Left cardiac atrium (tissue), 4 donors: Measurements from ENCODE around the gene IL17RB. TPM values are rescaled to one million over a fixed set of nuclear protein-coding genes. Genes with fewer than 3 reads are reported as not detected.
A peak's percentile ranks its signal among the peaks of the same experiment; 100 is the strongest.

Experiments
- ATAC-seq, 2 donors: fragments of 200-7000 bp; cut with Tn5 transposase; one replicate each; pipeline ENCODE4 v1.9.1; 2020; ENCODE audit warnings: mild to moderate bottlenecking in 2 of 2, moderate library complexity in 2 of 2
- DNase-seq: peaks from one replicate; pipeline ENCODE4 v3.0.0-alpha.2; 2020
- intact Hi-C, 2 donors: fragments of 100-400 bp; cut with DNase I; formaldehyde crosslinking; loops; one replicate each; pipeline versions ENCODE4 v1.14.1 to v1.15.1; 2022 to 2023
- total RNA-seq, 2 donors: library from RNA; stranded (reverse); fragmentation: NEBNext Ultra II Directional; extraction: Animal tissue kit (Norgen Biotek cat#: 25700); gene quantifications; one replicate each; pipeline ENCODE4 v1.2.1, GENCODE V29; 2021
- donor health status: DM: no; HTN: yes; CAD: no.
- donor health status: DM: no; HTN: yes; CAD: no; lungs with severe emphysema.
- donor health status: DM: yes; HTN: yes; CAD: no.
- donor health status: Dilated cardiomyopathy.

Gene IL17RB
- total RNA-seq, 2 donors from 2014 or later: 1.6 to 2.6 TPM

- no peak for DNase-seq
- intact Hi-C loops: no loop called here
Measured at GRCh38 chr3:53809764-53810400, 36.5 kb upstream of the IL17RB start.

GRCh38 chr3:53811143-53811927, 35.0 kb upstream of the IL17RB start:
- no peak for ATAC-seq
- intact Hi-C loops: no loop called here
- no peak for DNase-seq

More at GRCh38 chr3:53809764-53810400, 36.5 kb upstream of the IL17RB start:
- no peak for ATAC-seq

DNA sequence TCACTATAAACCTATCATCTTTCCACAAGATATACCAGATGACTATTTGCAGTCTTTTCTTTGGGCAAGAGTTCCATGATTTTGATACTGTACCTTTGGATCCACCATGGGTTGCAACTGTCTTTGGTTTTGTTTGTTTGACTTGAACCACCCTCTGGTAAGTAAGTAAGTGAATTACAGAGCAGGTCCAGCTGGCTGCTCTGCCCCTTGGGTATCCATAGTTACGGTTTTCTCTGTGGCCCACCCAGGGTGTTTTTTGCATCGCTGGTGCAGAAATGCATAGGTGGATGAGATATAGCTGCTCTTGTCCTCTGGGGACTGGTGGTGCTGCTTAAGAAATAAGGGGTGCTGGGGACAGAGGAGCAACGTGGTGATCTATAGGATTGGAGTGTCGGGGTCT, 33.9 kb upstream of the IL17RB start:
- no peak for DNase-seq
- ATAC-seq: no peak
- intact Hi-C loops: no loop called here

DNA sequence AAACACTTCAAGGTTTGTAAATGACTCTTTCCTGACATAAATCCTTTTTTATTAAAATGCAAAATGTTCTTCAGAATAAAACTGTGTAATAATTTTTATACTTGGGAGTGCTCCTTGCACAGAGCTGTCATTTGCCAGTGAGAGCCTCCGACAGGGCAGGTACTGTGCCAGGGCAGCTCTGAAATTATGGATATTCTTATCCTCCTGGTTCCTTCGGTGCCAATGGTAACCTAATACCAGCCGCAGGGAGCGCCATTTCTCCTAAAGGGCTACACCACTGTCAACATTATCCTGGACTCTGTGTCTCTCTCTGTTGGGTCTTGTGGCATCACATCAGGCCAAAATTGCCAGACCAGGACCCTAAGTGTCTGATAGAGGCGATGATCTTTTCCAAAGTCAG, 33.1 kb upstream of the IL17RB start:
- DNase-seq: no peak
- intact Hi-C loops: no loop called here
- no peak for ATAC-seq

GRCh38 chr3:53813876-53814275, 32.5 kb upstream of the IL17RB start:
- DNase-seq (no peak), ATAC-seq (no peak)
- intact Hi-C loops: no loop called here

DNA sequence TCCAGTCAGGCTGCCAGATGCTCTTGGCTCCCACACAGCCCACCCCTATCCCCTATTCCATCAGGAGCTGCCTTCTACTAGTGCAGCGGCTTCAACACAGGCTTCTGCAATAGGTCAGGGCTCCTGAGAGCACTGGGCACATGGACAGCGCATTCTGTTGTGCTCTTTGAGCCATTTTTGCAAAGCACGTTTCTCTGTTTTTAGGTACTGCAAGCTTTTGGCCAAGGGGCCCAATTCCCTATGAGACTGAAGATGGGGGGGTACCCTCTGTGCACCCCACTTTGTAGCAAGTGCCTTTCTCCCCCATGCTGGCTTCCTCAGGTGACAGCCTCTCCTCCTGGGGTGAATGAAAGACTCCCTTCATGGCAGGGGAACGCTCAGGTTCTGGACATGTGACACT, 31.3 kb upstream of the IL17RB start:
- ATAC-seq (no peak), DNase-seq (no peak)
- intact Hi-C loops: no loop called here

DNA sequence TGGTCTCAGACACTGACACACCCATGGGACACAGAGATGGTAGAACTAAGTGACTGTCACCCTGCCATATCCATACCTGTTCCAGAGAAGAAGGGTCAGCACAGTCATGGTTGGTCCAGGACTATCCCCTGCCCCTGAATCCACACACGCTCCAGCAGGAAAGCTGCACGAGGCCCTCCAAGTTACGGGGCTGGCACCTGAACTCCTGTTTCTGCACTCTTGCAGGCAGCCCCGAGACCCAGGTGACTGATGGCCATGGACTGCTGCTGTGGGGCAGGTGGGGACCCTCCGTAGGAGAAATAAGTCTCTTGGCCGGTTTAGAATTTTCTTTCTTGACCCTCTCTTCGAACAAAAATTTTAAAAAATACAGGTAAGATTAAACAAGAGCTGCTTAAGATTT, 30.7 kb upstream of the IL17RB start:
- intact Hi-C loops: no loop called here
- ATAC-seq: no peak
- DNase-seq: no peak

DNA sequence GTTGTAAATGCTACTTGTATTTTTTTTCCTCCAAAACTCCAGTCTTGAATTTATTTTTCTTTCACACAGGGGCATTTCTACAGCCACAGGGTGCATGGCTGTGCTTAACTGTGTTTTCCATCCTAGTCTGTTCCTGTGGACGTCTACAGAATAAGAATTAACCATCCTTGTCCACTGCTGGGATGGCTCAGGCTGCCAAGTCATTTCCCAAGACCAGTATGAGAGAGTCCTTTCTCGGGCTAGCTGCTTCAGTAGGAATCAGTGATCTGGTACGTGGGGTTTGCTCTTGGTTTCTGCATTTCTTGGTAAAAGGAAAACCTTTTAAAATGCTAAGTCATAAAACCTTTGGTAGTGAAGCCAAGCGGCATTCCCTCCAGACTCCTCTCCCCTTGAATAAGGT, 29.9 kb upstream of the IL17RB start:
- DNase-seq (no peak), ATAC-seq (no peak)
- intact Hi-C loops: no loop called here

- intact Hi-C loops: no loop called here
- ATAC-seq: no peak
Measured at GRCh38 chr3:53817211-53817610, 29.2 kb upstream of the IL17RB start.

DNA sequence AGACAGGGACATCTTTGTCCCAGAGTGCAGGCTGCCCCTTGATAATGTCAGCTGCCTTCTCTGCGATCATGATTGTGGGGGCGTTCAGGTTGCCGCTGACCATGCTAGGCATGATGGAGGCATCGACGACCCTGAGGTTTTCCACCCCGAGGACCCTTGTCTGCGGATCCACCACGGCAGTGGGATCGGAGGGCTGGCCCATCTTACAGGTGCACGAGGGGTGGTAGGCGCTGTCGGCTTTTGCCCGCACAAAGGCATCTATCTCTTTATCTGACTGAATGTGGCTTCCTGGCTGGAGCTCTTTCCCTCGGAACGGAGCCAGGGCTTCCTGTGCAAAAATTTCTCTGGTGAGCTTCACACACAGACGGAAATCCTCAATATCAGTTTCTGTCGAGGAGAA, 28.6 kb upstream of the IL17RB start:
- DNase-seq (no peak), ATAC-seq (no peak)

More at GRCh38 chr3:53817211-53817610, 29.2 kb upstream of the IL17RB start:
- no peak for DNase-seq

GRCh38 chr3:53818221-53819162, 27.9 kb upstream of the IL17RB start:
- DNase-seq (no peak), ATAC-seq (no peak)
- intact Hi-C loops: no loop called here

More for the DNA sequence above, 28.6 kb upstream of the IL17RB start:
- intact Hi-C loops: no loop called here

DNA sequence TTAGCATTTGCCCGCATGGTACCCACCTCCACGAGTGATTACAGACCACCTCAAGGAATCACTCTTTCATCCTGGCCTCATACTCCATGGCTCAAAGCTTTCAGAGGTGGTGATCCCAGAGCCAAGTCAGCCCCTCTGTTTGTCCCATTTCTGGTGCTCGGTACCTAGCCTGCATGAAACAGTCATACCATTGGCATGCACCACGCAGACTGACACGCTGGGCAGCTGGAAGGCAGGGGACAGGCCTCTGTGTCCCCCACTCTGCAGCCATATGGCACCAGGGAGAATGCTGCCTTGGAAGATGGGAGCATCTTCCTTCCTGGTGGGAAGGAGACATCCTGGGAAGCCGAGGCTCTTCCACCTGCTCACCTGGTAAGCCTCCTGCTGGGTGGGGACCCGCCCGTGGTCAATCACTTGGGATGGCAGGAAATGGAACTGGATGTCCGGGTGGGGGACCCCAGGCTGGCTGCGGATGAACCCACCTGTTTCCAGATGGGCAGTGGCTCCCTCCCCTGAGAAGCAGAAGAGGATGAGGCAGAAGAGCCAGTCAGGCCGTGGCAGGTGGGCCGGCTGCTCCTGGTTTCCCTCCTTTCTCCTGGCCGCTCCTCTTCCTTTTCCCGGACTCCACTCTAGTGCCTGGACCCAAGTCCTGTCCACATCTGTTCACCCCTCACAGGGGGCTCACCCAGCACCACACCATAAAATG, 27.1 kb upstream of the IL17RB start:
- ATAC-seq: no peak
- intact Hi-C loops: no loop called here
- no peak for DNase-seq

DNA sequence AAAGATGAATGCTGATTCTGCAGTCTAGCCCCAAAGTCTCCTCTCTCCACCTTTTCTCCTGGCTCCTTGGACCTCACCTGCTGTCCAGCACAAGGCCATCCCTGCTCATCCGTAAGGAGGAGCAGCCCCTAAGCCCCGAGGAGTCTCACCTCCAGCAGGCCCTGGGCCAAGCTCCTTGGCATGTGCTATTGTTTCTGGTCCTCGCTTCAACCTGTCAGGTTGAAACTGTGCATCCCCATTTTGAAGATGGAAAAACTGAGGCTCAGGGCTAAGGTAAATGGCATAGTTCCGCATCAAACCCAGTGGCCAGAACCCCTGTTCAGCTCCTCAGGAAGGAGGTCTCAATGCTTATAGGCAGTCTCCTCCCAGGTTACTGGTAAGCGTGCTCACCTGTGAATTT, 26.3 kb upstream of the IL17RB start:
- DNase-seq (no peak), ATAC-seq (no peak)
- intact Hi-C loops: no loop called here

DNA sequence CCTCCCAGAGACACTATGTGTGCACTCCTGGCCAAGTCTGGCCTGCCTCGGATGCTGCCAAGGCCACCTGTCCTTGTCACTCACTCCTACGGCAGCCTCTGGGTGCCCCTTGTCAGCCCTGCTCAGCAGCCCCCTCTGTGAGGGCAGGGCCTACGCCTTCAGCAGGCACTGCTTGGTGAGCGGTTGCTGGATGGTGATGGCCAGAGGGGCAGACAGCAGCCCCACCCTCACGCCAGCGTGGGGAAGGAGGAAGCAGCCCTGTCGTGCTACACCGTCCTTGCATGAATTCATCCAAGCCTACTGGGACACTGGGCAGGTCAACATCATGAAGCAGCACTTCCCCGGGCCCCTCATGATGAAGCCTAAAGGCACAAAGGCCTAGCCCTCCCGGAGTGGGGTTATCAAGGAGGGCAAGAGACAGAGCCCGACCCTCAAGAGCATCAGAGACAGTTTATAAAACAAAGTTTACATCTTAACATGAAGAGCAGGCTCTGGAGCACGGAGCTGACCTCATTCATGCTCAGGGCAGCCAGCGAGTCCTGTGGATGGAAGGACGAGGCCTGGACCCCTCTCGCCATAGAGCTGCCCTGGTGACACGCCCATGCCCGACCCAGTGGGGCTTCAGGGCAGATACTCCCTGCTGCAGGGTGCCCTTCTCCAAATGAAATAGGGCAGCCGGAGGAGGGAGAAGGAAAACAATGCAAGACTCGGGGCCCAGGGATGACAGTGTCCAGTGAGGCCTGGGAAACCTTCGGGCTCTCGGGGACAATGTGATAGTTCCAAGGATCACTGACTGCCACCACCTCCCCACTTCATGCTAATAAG, 25.4 kb upstream of the IL17RB start:
- ATAC-seq (no peak), DNase-seq (no peak)
- intact Hi-C loops: no loop called here

GRCh38 chr3:53821631-53822121, 24.7 kb upstream of the IL17RB start:
- intact Hi-C loops: no loop called here
- ATAC-seq: peak; percentile 34 to 83
- DNase-seq: no peak

GRCh38 chr3:53822331-53822741, 24.0 kb upstream of the IL17RB start:
- DNase-seq (no peak), ATAC-seq (no peak)
- intact Hi-C loops: no loop called here

DNA sequence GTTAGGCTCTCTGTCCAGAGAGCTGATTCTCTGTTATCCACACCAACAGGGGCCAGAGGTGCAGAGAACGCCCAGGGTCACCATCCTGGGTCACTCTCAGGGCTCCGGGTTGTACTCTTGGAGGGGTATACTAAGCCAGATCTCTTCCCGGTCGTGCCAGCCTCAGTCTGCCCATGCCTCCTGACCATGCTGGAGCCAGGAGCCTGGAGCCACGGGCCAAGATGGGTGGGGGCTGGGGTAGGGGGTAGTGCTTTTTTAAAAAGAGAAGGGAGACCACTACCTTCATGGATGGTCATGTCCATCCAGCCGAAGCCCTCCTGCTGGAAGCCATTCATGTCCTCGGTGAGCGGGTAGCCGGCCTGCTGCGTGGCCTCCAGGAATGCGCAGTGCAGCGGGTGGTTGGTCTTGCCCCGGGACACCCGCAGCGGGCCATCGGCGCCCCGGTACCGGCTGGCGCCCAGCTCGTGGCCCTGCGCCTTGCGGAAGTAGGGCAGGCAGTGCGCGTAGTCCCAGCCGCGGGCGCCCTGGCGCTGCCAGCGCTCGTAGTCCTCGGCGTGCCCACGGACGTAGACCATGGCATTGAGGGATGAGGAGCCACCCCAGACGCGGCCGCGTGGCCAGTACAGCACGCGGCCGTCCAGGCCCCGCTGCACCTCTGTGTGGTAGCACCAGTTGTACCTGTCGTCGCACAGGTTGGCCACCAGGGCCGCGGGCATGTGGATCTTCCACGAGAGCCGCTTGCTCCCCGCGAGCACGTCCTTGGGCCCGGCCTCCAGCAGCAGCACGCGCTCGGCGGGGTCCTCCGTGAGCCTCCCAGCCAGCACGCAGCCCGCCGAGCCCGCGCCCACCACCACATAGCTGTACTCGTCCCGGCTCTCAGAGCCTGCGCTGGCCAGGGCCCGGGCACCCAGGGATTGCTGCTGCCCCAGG, 23.1 kb upstream of the IL17RB start:
- DNase-seq: no peak
- intact Hi-C loops: no loop called here
- no peak for ATAC-seq
